Measurements from ENCODE around the gene ADGRF3.

GRCh38 chr2:26333293-26333692, 13.3 kb downstream of the ADGRF3 start:
- TF ChIP-seq CTCF (IDR thresholded peaks at IDR 0.05) (no peak), POLR2A (IDR thresholded peaks at IDR 0.05) (no peak)

All from Peyer's patch (tissue), 4 donors.